ENCODE results near the gene TNIK.

The TNIK gene

GRCh38 chr3:171264758-171265157 lies 195.4 kb downstream of the TNIK start:
- no peak for FAIRE-seq
- TF ChIP-seq POLR2A (IDR thresholded peaks at IDR 0.05; ENCODE audit: low read depth, low read length) = no peak
- DNase-seq (ENCODE audit: insufficient read length, low spot score) = no peak

- DNase-seq (ENCODE audit: insufficient read length, low spot score) = no peak
- FAIRE-seq = no peak
- no peak for TF ChIP-seq POLR2A (IDR thresholded peaks at IDR 0.05; ENCODE audit: low read depth, low read length)
These were observed 197.8 kb downstream of the TNIK start for GRCh38 chr3:171262431-171262830.

- peak; percentile 68 for FAIRE-seq
- TF ChIP-seq POLR2A (IDR thresholded peaks at IDR 0.05; ENCODE audit: low read depth, low read length) = no peak
These were observed 198.7 kb downstream of the TNIK start for GRCh38 chr3:171261487-171261886.

GRCh38 chr3:171260899-171261298 lies 199.3 kb downstream of the TNIK start:
- TF ChIP-seq POLR2A (IDR thresholded peaks at IDR 0.05; ENCODE audit: low read depth, low read length) = no peak
- DNase-seq (ENCODE audit: insufficient read length, low spot score) (no peak), FAIRE-seq (no peak)

More at GRCh38 chr3:171261487-171261886, 198.7 kb downstream of the TNIK start:
- peak; percentile 6 for DNase-seq (ENCODE audit: insufficient read length, low spot score)

- FAIRE-seq = no peak
- DNase-seq (ENCODE audit: insufficient read length, low spot score) = no peak
- no peak for TF ChIP-seq POLR2A (IDR thresholded peaks at IDR 0.05; ENCODE audit: low read depth, low read length)
These were observed 199.7 kb downstream of the TNIK start for GRCh38 chr3:171260466-171260865.

- DNase-seq (ENCODE audit: insufficient read length, low spot score) = no peak
- no peak for FAIRE-seq
These were observed 201.9 kb downstream of the TNIK start for GRCh38 chr3:171258316-171258715.

GRCh38 chr3:171257251-171258203 lies 202.7 kb downstream of the TNIK start:
- no peak for TF ChIP-seq POLR2A (IDR thresholded peaks at IDR 0.05; ENCODE audit: low read depth, low read length)
- FAIRE-seq = peak; percentile 38
- DNase-seq (ENCODE audit: insufficient read length, low spot score) = no peak

More at GRCh38 chr3:171258316-171258715, 201.9 kb downstream of the TNIK start:
- TF ChIP-seq POLR2A (IDR thresholded peaks at IDR 0.05; ENCODE audit: low read depth, low read length) = no peak

- FAIRE-seq (no peak), DNase-seq (ENCODE audit: insufficient read length, low spot score) (no peak)
- no peak for TF ChIP-seq POLR2A (IDR thresholded peaks at IDR 0.05; ENCODE audit: low read depth, low read length)
These were observed 203.6 kb downstream of the TNIK start for GRCh38 chr3:171256445-171257250.

- FAIRE-seq = no peak
These were observed 204.9 kb downstream of the TNIK start for GRCh38 chr3:171255236-171255806.

GRCh38 chr3:171254315-171254714 lies 205.9 kb downstream of the TNIK start:
- FAIRE-seq = no peak
- no peak for DNase-seq (ENCODE audit: insufficient read length, low spot score)
- TF ChIP-seq POLR2A (IDR thresholded peaks at IDR 0.05; ENCODE audit: low read depth, low read length) = no peak

More at GRCh38 chr3:171255236-171255806, 204.9 kb downstream of the TNIK start:
- DNase-seq (ENCODE audit: insufficient read length, low spot score) = no peak
- no peak for TF ChIP-seq POLR2A (IDR thresholded peaks at IDR 0.05; ENCODE audit: low read depth, low read length)

GRCh38 chr3:171251835-171252234 lies 208.4 kb downstream of the TNIK start:
- FAIRE-seq (no peak), DNase-seq (ENCODE audit: insufficient read length, low spot score) (no peak)
- no peak for TF ChIP-seq POLR2A (IDR thresholded peaks at IDR 0.05; ENCODE audit: low read depth, low read length)

GRCh38 chr3:171250444-171250843 lies 209.8 kb downstream of the TNIK start:
- DNase-seq (ENCODE audit: insufficient read length, low spot score) (no peak), FAIRE-seq (no peak)
- no peak for TF ChIP-seq POLR2A (IDR thresholded peaks at IDR 0.05; ENCODE audit: low read depth, low read length)

- no peak for DNase-seq (ENCODE audit: insufficient read length, low spot score)
- no peak for TF ChIP-seq POLR2A (IDR thresholded peaks at IDR 0.05; ENCODE audit: low read depth, low read length)
- FAIRE-seq = no peak
These were observed 211.0 kb downstream of the TNIK start for GRCh38 chr3:171249245-171249644.

All from H54 (cell line).